Urinary bladder (tissue), 4 donors: ENCODE measurements around the gene RTN4R. TPM values are rescaled to one million over a fixed set of nuclear protein-coding genes. Genes with fewer than 3 reads are reported as not detected.
"Not testable (repeated sequence)": the region's sequence is repeated elsewhere in the genome, so short reads cannot be mapped to it uniquely, and the experiment has no call there.

ENCODE experiments used
- DNase-seq: peaks from one replicate; pipeline ENCODE4 v3.0.0-alpha.2; 2015; ENCODE audit errors: extremely low spot score
- H3K27ac ChIP-seq: one replicate; pipeline ENCODE4 v1.5.1; 2013; ENCODE audit warnings: low read depth, mild to moderate bottlenecking, moderate library complexity
- H3K36me3 ChIP-seq: one replicate; pipeline ENCODE4 v1.6.1; 2013; ENCODE audit warnings: mild to moderate bottlenecking, moderate library complexity; ENCODE audit not compliant: insufficient read depth
- H3K4me1 ChIP-seq: one replicate; pipeline ENCODE4 v1.6.1; 2013; ENCODE audit warnings: mild to moderate bottlenecking, moderate library complexity; ENCODE audit not compliant: insufficient read depth
- H3K4me3 ChIP-seq: one replicate; pipeline ENCODE4 v1.5.1; 2013; ENCODE audit warnings: low read depth, low read length
- WGBS: extraction: QIAGEN DNeasy Blood & Tissue Kit; methylation state at CpG from one replicate; pipeline ENCODE4 v1.1.7; 2013; 5-methylcytosine and 5-hydroxymethylcytosine counted together
- polyA plus RNA-seq: library from polyadenylated mRNA; stranded (reverse); fragments of 200-250 nt; gene quantifications from one replicate; pipeline ENCODE4 v1.2.3, GENCODE V29; 2013
- total RNA-seq: library from RNA; depleted of rRNA; stranded (reverse); fragments of >200 nt; gene quantifications from one replicate; pipeline ENCODE4 v1.2.3, GENCODE V29; 2014
- donor health status: healthy with polysubstance abuse.
- donor health status: healthy.

RTN4R gene
- total and polyA plus RNA-seq, 2 donors = 1.1 to 3.1 TPM

DNA sequence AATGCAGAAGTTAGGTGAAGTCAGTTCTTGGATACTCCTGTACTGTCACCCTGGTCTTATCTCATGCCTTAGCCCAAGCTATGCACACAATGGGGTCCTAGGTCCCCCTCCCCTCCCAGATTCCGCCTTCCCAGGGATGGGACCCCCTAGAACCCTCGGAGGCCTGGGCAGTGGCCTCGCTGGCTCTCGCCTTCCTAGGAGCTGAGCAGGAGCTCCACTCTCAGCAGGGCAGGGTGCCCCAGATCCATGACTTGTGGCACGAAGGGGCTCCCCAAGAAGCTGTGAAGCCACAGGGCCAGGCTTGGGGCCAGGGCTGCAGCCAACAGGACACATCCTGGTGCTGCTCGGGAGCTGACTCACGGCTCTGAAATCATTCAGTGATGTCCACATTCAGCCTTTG is 42.1 kb upstream of the RTN4R start:
- H3K36me3 ChIP-seq, DNase-seq, H3K4me3 ChIP-seq, H3K27ac ChIP-seq, H3K4me1 ChIP-seq: not testable (repeated sequence)
- 64% methylated on average over 6 of the region's 7 CpGs for WGBS

DNA sequence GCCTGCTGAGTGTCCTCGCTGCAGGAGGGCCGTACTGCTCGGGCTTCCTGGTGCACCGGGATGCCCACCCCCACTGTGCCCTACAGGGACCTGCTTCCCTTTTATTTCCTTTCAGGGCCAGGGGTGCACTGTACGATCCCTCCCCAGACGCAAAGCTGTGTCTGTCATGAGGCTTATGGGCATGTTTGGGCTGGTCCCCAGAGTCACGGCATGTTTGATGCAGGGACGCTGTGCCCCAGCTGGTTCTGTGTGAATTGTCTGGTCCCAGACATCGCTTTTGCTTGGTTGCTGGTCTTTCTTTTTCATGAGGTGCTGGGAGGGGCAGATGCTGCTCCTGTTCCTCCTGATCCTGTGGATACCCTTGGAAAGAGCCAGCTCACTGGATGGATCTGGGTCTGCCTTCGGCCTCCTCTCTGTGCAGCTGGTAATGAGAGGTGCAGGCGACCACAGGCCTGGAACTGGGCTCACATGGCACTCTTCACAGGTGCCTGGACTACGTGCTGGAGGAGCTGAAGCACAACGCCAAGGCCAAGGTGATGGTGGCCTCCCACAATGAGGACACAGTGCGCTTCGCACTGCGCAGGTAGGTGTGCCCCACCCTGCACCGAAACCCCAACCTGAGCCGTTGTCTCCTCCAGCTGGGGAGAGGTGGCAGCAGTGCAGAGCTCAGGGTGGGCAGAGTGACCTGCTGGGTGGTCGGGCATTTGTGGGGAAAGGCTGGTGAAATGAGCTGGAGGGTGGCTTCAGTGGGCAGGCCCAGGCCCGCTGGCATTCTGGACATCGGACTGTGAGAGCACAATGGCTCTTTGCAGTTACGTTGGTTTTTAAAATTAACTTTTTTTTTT is 40.9 kb upstream of the RTN4R start:
- not testable (repeated sequence) for H3K4me3 ChIP-seq, DNase-seq, H3K4me1 ChIP-seq, H3K27ac ChIP-seq, H3K36me3 ChIP-seq
- 85% methylated on average over 22 of the region's 22 CpGs for WGBS

DNA sequence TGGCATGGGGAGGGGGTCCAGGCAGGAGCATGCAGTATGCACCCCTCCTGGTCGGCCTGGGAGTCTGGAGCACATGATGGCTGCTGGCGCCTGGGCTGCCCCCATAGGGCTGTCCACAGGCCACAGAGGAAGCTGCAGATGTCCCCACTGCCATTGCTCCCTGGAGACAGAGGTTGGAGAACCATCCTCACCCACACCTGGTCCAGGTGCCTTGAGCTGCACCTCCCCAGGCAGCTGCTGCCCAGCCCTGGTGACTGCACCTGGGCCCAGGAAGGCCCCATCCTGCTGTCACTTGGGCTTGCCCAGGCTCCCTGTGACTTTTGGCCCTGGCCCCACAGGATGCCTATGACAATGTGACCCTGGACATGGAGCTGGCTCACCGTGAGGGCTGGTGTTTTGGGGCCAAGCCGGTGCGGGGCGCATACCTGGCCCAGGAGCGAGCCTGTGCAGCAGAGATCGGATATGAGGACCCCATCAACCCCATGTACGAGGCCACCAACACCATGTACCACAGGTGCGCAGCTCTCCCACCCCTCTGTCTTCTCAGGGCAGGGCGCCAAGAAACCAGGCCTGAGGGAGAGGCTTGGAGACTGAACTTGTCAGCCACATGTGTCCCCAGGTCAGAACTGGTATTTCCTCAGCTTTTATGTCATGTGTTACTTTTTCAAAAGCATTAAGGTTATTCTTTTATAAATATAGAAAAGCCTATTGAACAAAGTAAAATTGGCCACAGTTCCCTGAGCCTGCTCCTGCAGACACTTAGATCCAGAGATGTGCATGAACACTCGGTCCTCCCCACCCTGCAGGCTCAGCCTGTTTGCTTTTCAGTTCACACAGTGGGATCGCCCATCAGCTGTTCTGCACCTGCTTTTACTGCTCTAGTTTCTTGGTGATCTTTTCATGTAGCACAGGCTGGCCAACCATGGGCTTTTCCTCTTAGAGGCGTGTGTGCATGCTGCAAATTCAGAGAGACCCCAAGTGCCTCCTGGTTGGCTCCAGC is 39.6 kb upstream of the RTN4R start:
- WGBS = 83% methylated on average over 14 of the region's 14 CpGs
- H3K4me1 ChIP-seq, H3K27ac ChIP-seq, H3K4me3 ChIP-seq, H3K36me3 ChIP-seq, DNase-seq: not testable (repeated sequence)

DNA sequence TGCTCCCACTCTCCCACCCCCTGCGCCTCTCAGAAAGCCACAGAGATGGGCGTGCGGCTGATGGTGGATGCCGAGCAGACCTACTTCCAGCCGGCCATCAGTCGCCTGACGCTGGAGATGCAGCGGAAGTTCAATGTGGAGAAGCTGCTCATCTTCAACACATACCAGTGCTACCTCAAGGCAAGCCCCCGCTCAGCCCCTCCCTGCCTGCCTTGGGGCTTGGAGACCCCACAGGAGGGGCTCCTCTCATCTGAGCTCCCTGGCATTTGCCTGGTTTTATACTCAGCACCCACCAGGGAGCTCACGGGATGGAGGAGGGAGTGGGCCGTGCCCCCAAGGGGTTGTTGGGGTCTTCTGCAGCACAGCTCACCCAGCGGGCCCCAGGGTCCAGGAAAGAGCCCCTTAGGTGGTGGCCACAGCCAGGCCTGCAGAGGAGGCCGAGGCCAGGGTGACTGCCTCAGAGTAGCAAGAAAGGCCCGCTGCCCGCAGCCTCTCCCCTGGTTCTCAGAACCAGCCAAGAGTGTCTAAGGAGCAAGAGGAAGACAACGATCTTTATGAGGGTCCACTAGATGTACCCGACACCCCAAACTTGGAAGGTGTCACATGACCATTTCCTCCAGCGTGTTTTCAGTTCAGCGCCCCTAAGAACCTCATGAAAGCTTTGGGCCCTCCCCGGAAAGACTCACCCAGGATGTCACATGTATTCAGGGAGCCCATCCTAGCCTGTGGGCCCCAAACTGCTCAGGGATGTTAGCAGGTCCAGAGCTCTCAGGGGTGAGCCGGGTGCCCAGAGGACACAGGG is 38.7 kb upstream of the RTN4R start:
- DNase-seq = not testable (repeated sequence)

DNA sequence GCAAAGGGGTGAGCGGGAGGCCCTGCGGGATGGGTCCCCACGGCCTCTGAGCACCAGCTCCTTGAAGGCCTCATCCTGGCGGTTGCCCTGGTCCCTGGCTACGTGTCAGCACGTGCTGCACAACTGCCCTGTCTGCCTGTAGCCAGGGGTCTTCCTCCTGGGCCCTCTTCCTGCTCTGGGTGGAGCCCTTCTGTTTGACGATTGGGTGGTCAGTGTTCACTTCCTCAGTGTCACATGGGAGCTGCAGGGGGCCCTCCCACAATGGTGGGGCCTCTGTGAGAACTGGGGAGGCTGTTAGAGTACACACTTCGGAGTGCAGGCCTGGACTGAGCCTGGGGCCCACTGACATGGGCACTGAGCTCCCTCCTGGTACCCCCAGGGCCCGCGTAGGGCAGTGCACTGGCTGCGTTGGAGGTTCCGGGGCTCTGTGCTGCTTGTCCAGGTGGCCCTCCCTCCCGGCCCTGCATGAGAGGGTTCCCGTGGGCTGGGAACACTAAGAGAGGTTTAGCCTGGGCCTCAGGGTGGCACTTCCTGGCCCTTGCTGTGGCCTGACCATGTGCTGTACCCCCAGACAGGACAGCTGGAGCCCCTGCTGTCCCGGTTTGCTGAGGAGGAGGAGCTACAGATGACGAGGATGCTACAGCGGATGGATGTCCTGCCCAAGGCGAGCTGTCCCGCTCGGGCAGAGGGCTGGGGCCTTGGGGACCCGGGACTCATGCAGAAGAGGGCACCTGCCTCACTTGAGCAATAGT is 38.0 kb upstream of the RTN4R start:
- no peak overlapping the region for H3K27ac ChIP-seq
- no peak overlapping the region for H3K4me3 ChIP-seq
- H3K36me3 ChIP-seq = no peaks in the 10 kb centered on the region
- no peaks in the 10 kb centered on the region for H3K4me1 ChIP-seq
- 69% methylated on average over 21 of the region's 21 CpGs for WGBS
- DNase-seq = no peak

More for the DNA sequence above, 38.7 kb upstream of the RTN4R start:
- H3K4me3 ChIP-seq, H3K27ac ChIP-seq, H3K4me1 ChIP-seq, H3K36me3 ChIP-seq: not testable (repeated sequence)
- WGBS = 87% methylated on average over 21 of the region's 21 CpGs

DNA sequence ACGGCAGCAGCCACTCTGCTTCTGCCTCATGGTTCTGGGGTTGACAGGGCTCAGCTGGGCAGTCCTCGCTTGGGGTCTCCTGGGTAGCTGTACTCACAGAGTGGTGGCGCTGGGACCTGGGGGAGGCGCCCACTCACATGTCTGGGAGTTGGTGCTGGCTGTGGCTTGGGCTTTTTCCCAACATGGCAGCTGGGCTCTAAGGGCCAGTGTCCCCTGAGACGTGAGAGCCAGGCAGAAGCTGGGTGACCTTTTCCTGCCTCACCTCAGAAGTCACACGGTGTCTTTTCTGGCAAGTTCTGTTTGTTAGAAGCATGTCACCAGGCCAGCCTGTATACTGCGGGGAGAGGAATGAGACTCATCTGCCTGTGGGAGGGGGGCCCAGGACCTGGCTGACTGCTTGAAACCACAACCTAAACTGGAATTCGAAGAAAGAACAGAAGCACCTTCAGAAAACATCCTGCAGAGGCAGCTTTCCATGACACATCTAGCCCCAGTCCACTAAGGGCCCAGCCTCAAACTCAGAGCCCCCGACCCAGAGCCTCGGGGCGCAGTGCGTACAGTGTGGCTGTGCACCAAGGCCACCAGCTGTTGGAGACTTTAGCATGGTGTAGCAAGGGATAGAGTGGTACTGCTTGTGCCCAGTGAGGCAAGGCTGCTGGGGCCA is 37.2 kb upstream of the RTN4R start:
- not testable (repeated sequence) for H3K36me3 ChIP-seq, H3K4me3 ChIP-seq, DNase-seq, H3K4me1 ChIP-seq, H3K27ac ChIP-seq
- 79% methylated on average over 12 of the region's 12 CpGs for WGBS

DNA sequence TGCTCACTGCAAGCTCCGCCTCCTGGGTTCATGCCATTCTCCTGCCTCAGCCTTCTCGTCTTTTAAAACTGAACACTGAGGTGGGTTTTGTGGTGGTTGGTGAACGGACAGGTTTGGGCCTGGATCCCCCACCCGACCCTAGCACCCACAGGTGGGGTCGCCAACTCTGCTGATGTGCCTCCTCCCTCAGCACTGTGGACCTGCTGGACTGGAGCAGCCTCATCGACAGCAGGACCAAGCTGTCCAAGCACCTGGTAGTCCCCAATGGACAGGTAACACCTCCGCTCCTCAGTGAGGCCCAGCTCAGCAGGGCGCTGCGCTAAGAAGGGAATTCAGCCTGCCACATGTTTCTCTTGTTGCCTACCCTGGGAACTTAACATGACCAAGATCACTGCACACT is 36.5 kb upstream of the RTN4R start:
- no peak for DNase-seq
- Histone ChIP-seq H3K4me1 (no peaks in the 10 kb centered on the region), H3K36me3 (no peaks in the 10 kb centered on the region), H3K27ac (no peak overlapping the region), H3K4me3 (no peak overlapping the region)
- 89% methylated on average over 9 of the region's 9 CpGs for WGBS

DNA sequence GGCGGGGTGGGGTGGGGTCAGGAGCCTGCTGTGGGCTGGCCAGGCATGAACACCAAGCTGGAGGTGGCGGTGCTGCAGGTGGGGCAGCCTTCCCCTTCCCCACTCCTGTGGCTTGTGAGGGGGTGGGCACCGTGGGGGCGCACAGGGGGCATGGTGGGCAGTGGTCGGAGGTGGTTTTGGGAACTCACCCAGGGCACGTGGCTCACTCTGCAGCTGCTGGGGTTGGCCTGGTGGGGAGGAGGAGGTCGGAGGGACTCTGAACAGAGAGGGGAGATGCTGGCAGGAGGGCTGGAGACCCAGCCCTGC is 35.1 kb upstream of the RTN4R start:
- H3K36me3 ChIP-seq, H3K27ac ChIP-seq, H3K4me1 ChIP-seq, DNase-seq, H3K4me3 ChIP-seq: not testable (repeated sequence)
- 60% methylated on average over 7 of the region's 7 CpGs for WGBS

DNA sequence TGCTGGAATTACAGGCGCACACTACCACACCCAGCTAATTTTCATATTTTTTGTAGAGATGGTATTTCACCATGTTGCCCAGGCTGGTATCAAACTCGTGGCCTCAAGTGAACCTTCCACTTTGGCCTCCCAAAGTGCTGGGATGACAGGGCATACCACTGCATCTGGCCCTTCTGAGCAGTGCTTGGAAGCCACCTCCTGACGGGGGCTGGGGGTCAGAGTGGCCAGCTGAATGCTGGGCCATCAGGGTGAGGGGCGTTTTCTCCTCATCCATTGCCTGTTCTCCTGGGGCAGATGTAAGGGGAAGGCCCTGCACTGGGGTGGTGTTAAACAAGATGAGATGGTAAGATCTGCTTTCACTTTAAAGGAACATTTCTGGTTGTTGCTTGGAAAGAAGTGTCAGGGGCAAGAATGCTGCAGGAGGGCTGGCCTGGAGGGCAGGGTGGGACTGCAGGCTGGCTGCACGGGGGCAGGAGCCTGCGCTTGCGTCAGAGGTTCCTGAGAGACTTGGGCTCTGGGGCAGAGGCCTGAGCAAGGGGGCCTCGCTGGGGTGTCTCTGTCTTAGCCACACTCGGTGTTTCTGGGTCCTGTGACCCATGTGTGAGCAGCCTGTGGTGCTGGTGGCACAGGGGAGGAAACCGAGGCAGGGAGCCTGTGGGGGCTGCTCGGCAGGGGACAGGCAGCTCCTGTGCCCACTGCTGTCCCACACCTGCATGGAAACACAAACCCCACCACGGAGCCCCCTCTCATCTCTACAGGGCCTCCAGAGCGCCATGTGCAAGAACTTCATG is 34.5 kb upstream of the RTN4R start:
- no peaks in the 10 kb centered on the region for H3K4me1 ChIP-seq
- DNase-seq = no peak
- WGBS = 79% methylated on average over 13 of the region's 13 CpGs
- no peak overlapping the region for H3K27ac ChIP-seq
- H3K4me3 ChIP-seq = no peak overlapping the region
- H3K36me3 ChIP-seq = no peaks in the 10 kb centered on the region

DNA sequence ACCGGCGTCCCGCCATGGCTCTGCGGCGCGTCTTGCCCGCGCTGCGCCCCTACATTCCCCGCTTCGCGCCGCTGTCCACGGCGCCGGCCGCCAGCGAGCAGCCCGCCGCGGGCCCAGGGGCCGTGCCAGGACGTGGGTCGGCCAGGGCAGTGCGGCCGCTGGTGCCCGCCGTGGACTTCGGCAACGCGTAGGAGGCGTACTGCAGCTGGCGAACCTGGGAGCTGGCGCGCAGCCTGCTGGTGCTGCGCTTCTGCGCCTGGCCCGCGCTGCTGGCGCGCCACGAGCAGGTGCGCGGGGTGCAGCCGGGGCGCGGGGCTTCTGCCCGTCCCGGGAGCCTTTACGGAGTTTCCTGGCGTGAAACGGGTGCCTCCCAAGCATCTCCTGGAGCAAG is 31.6 kb upstream of the RTN4R start:
- no peak for DNase-seq

DNA sequence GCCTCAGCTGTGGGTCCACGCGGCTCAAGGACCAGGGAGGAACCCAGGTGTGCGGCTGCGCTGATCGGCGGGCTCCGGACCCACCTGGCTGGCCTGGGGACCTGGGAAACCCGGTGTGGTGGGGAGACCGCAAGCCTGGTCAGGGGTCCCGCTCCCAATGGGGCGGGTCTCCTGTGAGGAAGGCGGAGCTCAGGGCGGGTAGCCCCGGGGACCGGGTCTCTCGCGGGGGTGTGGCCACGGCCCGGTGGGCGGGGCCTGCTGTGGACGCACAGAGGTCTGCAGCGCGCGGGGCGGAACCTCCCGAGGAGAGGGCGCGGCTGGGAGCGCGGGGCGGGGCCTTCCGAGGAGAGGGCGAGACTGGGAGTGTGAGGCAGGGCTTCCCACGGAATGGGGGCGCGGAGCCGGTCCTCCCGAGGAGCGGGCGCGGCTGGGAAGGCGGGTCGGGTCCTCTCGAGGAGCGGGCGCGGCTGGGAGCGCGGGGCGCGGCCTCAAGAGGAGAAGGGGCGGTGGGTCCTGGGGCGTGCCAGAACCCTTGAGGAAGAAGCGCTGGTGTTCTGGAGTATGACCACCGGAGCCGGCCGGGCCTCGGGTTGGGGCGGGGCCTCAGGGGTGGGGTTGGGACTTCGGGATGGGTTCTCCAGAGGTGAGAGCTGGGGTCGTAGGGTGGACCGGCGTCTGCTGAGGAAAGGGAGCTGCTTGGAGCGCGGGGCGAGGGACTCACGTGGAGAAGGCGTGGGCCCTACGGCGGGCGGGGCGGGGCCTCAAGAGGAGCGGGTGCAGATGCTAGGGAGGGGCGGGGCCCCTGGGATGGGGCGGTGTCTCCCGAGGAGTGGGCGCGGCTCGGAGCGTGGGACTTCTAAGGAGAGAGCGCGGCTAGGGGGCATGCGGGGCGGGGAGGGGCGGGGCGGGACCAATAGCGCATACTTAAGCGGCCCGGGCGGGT is 31.0 kb upstream of the RTN4R start:
- H3K36me3 ChIP-seq = no peaks in the 10 kb centered on the region
- no peak for DNase-seq
- no peak overlapping the region for H3K27ac ChIP-seq
- H3K4me3 ChIP-seq = peak overlapping the region; percentile 58
- WGBS = 1% methylated on average over 90 of the region's 90 CpGs
- no peaks in the 10 kb centered on the region for H3K4me1 ChIP-seq

More for the DNA sequence above, 31.6 kb upstream of the RTN4R start:
- no peak overlapping the region for H3K27ac ChIP-seq
- no peaks in the 10 kb centered on the region for H3K4me1 ChIP-seq
- H3K36me3 ChIP-seq = no peaks in the 10 kb centered on the region
- WGBS = under 1% methylated on average over 52 of the region's 52 CpGs
- peak overlapping the region; percentile 58 for H3K4me3 ChIP-seq
